ENCODE measurements around the gene YWHAG. TPM values are rescaled to one million over a fixed set of nuclear protein-coding genes. Genes with fewer than 3 reads are reported as not detected.

YWHAG gene
- total RNA-seq, 2 experiments from 2014 or later = 95.3 to 96.9 TPM

GRCh38 chr7:76283254-76284159 lies 75.3 kb downstream of the YWHAG start:
- Mint-ChIP-seq H3K4me1 (ENCODE audit: low read depth) (peaks cover 12% of the 10 kb centered on the region), H3K27me3 (ENCODE audit: low read depth) (peaks cover 31% of the 10 kb centered on the region), H3K4me3 (peak overlapping the region; percentile 26), H3K9me3 (no peaks in the 10 kb centered on the region), H3K36me3 (ENCODE audit: low read depth) (no peaks in the 10 kb centered on the region), H3K27ac (no peak overlapping the region)
- intact Hi-C loops (cut with micrococcal nuclease) = no loop called here
- no peak for DNase-seq
- CTCF ChIA-PET = interaction anchor here (0.7 to 2.1 kb wide), 4 partner anchors 14 to 41 kb away, joined by 3 to 9 read pairs (median 6); no protein-coding TSS in a partner anchor

- no peaks in the 10 kb centered on the region for H3K9me3 Mint-ChIP-seq
- peaks cover 33% of the 10 kb centered on the region for H3K27me3 Mint-ChIP-seq (ENCODE audit: low read depth)
- no peaks in the 10 kb centered on the region for H3K36me3 Mint-ChIP-seq (ENCODE audit: low read depth)
- intact Hi-C loops (cut with micrococcal nuclease) = no loop called here
- H3K4me3 Mint-ChIP-seq = peak overlapping the region; percentile 46
- CTCF ChIA-PET = interaction anchor here (1.0 to 2.3 kb wide), 4 partner anchors 8 to 42 kb away, joined by 3 to 11 read pairs (median 6); no protein-coding TSS in a partner anchor
- no peak for DNase-seq
- H3K4me1 Mint-ChIP-seq (ENCODE audit: low read depth) = peaks cover 12% of the 10 kb centered on the region
- no peak overlapping the region for H3K27ac Mint-ChIP-seq
Measured at GRCh38 chr7:76282344-76283253, 76.2 kb downstream of the YWHAG start.

DNA sequence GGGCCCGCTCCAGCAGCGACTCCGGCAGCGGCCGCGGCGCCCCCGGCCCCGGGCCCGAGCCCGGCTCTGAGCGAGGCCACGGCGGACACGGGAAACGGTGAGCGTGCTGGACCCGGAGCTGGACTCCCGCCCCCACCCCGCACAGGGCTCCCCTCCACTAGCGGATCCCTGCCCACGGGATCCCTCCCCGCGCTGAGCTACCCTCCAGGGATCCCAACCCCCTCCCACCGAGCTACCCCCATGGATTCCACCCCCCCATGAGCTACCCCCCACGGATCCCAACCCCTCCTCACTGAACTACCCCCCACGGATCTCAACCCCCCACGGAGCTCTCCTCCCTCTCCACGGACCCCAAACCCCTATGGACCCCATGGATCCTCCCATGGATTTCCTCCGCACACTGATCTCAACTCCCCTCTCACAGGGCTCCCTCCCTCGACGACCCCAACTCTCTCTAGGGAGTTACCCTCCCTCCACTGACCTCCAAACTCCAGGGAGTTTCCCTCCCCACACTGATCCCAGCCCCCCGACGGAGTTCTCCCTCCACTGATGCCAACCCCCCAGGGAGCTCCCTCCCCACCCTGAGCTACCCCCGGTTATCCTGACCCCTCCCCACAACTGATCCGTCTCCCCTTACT lies 77.0 kb downstream of the YWHAG start:
- Mint-ChIP-seq H3K4me1 (ENCODE audit: low read depth) (peaks cover 12% of the 10 kb centered on the region), H3K27ac (no peak overlapping the region), H3K27me3 (ENCODE audit: low read depth) (peaks cover 34% of the 10 kb centered on the region), H3K4me3 (peak overlapping the region; percentile 52), H3K9me3 (no peaks in the 10 kb centered on the region), H3K36me3 (ENCODE audit: low read depth) (no peaks in the 10 kb centered on the region)
- CTCF ChIA-PET = interaction anchor here (1.0 to 2.3 kb wide), 4 partner anchors 9 to 43 kb away, joined by 3 to 11 read pairs (median 4); no protein-coding TSS in a partner anchor
- DNase-seq = no peak
- intact Hi-C loops (cut with micrococcal nuclease) = no loop called here

DNA sequence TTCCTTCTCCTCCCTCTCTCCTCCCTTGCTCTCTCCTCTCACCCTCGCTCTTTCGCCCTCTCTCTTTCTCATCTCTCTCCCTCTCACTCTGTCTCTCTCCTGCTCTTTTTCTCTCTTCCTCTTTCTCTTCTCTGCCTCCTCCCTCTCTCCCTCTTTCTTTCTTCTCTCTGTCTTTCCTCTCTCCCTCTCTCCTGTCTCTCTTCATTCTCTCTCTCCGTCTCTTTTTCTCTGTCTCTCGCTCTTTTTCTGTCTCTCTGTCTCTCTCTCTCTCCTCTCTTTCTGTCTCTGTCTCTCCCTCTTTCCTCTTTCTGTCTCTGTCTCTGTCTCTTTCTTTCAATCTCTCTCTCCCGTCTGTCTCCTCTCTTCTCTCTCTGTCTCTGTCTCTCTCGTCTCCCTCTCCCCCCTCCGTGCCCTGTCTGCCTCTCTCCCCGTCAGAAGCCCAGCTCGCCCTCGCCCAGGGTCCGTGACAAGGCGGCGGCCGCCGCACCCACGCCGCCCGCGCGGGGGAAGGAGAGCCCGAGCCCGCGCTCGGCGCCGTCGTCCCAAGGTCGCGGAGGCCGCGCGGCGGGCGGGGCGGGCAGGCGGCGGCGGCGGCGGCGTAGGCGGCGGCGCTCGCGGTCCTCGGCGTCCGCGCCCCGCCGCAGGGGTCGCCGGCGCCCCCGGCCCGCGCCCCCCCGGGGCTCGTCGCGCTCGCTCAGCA lies 77.6 kb downstream of the YWHAG start:
- intact Hi-C loops (cut with micrococcal nuclease) = no loop called here
- CTCF ChIA-PET = interaction anchor here (1.2 to 2.3 kb wide), 2 partner anchors 10 to 18 kb away, joined by 4 to 11 read pairs; no protein-coding TSS in a partner anchor
- Mint-ChIP-seq H3K36me3 (ENCODE audit: low read depth) (no peaks in the 10 kb centered on the region), H3K27ac (no peak overlapping the region), H3K4me3 (peak overlapping the region; percentile 45), H3K27me3 (ENCODE audit: low read depth) (peaks cover 36% of the 10 kb centered on the region), H3K9me3 (no peaks in the 10 kb centered on the region), H3K4me1 (ENCODE audit: low read depth) (peaks cover 12% of the 10 kb centered on the region)
- DNase-seq = no peak

- intact Hi-C loops (cut with micrococcal nuclease) = no loop called here
- Mint-ChIP-seq H3K4me1 (ENCODE audit: low read depth) (peaks cover 12% of the 10 kb centered on the region), H3K27ac (no peak overlapping the region), H3K27me3 (ENCODE audit: low read depth) (peaks cover 38% of the 10 kb centered on the region), H3K9me3 (no peaks in the 10 kb centered on the region), H3K4me3 (no peak overlapping the region), H3K36me3 (ENCODE audit: low read depth) (no peaks in the 10 kb centered on the region)
- CTCF ChIA-PET = interaction anchor here (1.3 kb wide), 1 partner anchor 11 kb away, joined by 4 read pairs; no protein-coding TSS in a partner anchor
- DNase-seq = no peak
Measured at GRCh38 chr7:76280408-76280807, 78.4 kb downstream of the YWHAG start.

DNA sequence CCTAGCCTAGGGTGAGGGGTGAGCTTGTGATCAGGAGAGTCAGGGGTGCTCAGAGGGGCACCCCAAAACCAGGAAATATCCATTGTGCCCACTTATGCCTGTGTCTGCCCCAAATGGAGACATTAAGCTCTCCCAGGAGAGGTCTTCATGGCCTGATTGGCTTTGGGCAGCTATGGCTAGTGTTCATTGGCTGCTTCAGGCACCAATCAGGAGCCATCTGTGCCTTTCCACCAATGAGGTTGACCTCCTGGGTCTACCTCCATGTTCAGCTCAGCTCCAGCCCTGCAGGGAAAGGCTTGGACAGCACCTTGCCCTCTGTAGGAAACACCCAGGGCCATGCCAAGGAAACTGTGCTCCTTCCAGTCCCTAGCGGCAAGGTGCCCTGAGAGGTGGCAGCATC lies 80.3 kb downstream of the YWHAG start:
- Mint-ChIP-seq H3K4me3 (no peak overlapping the region), H3K36me3 (ENCODE audit: low read depth) (no peaks in the 10 kb centered on the region), H3K9me3 (no peaks in the 10 kb centered on the region), H3K4me1 (ENCODE audit: low read depth) (peaks cover 15% of the 10 kb centered on the region), H3K27ac (no peak overlapping the region), H3K27me3 (ENCODE audit: low read depth) (peaks cover 29% of the 10 kb centered on the region)
- intact Hi-C loops (cut with micrococcal nuclease) = no loop called here
- no peak for DNase-seq
- CTCF ChIA-PET = no interaction called here

Other genes with a start within 250 kb of the YWHAG start
- gene SRRM3, start 157.1 kb downstream of the YWHAG start, total RNA-seq = not detected
- 100 to 1,000 TPM; 106 to 115 TPM for gene HSPB1, start 56.3 kb downstream of the YWHAG start, total RNA-seq
- under 1 TPM; 0.57 to 0.62 TPM for gene SSC4D, start 50.7 kb upstream of the YWHAG start, total RNA-seq
- 10 to 100 TPM; 26.6 to 32.6 TPM for gene ZP3, start 66.0 kb upstream of the YWHAG start, total RNA-seq
- 10 to 100 TPM; 17.9 to 22.0 TPM for gene DTX2, start 102.7 kb upstream of the YWHAG start, total RNA-seq
- under 1 TPM in 1 of 2 experiments, not detected in 1; 0.52 TPM for gene UPK3B, start 151.6 kb upstream of the YWHAG start, total RNA-seq
- under 1 TPM in 1 of 2 experiments, not detected in 1; 0.12 TPM for gene SPDYE16, start 184.3 kb upstream of the YWHAG start, total RNA-seq